Type B pancreatic cell (in vitro differentiated cells): Measurements from ENCODE around the gene SEPTIN3. TPM values are rescaled to one million over a fixed set of nuclear protein-coding genes. Genes with fewer than 3 reads are reported as not detected.

Experiments
- DNase-seq: peaks from one replicate; pipeline ENCODE4 v3.0.0; 2021; ENCODE audit warnings: mixed read lengths; ENCODE audit not compliant: unreplicated experiment; ENCODE audit errors: extremely low spot score
- H3K27ac Mint-ChIP-seq: 2 replicates; pipeline ENCODE4 v1.8.0; 2021; ENCODE audit warnings: mild to moderate bottlenecking, mixed read lengths
- H3K27me3 Mint-ChIP-seq: 2 replicates; pipeline ENCODE4 v1.8.0; 2021; ENCODE audit warnings: mixed read lengths
- H3K36me3 Mint-ChIP-seq: 2 replicates; pipeline ENCODE4 v1.8.0; 2021; ENCODE audit warnings: mixed read lengths
- H3K4me1 Mint-ChIP-seq: one replicate; pipeline ENCODE4 v1.8.0; 2021; ENCODE audit warnings: mixed read lengths; ENCODE audit not compliant: unreplicated experiment
- H3K4me3 Mint-ChIP-seq: 2 replicates; pipeline ENCODE4 v1.8.0; 2021; ENCODE audit warnings: mild to moderate bottlenecking, mixed read lengths
- H3K9me3 Mint-ChIP-seq: 2 replicates; pipeline ENCODE4 v1.8.0; 2021; ENCODE audit warnings: mixed read lengths
- total RNA-seq: library from RNA; stranded (reverse); gene quantifications from 2 replicates; pipeline ENCODE4 v1.2.1, GENCODE V29; 2021; ENCODE audit warnings: low replicate concordance
- TF ChIP-seq, protein P1 (sequence below): fragments of 200-600 bp; sonication (generic); conservative IDR thresholded peaks from 2 replicates; pipeline ENCODE4 v1.5.0; 2021; ENCODE audit warnings: antibody characterized with exemption, mild to moderate bottlenecking

Gene SEPTIN3
- total RNA-seq, 1 donor from 2014 or later, result 16.3 TPM

DNA sequence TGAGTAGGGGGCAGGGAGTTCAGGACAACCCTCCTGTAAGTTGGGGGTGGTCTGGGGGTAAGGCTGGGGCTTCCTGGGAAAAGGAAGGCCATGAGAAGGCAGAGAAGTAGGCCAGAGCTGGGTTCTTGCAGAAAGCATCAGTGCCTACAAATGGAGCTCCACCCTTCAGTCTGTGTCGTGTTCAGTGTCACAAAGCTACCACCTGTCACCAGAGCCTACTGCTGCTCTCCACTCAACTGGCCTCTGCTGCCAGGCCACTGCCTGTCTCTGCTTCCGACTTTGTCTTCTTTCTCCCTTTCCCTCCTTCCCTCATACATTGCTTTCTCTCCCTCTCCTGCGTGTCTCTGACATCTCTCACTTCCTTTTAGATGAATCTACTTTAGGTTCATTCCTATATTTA is 26.0 kb downstream of the SEPTIN3 start:
- peaks cover 7% of the 10 kb centered on the region for H3K36me3 Mint-ChIP-seq
- H3K4me3 Mint-ChIP-seq, result no peak overlapping the region
- no peaks in the 10 kb centered on the region for H3K4me1 Mint-ChIP-seq
- H3K27ac Mint-ChIP-seq, result no peak overlapping the region
- no peak for DNase-seq
- TF ChIP-seq, protein P1, sequence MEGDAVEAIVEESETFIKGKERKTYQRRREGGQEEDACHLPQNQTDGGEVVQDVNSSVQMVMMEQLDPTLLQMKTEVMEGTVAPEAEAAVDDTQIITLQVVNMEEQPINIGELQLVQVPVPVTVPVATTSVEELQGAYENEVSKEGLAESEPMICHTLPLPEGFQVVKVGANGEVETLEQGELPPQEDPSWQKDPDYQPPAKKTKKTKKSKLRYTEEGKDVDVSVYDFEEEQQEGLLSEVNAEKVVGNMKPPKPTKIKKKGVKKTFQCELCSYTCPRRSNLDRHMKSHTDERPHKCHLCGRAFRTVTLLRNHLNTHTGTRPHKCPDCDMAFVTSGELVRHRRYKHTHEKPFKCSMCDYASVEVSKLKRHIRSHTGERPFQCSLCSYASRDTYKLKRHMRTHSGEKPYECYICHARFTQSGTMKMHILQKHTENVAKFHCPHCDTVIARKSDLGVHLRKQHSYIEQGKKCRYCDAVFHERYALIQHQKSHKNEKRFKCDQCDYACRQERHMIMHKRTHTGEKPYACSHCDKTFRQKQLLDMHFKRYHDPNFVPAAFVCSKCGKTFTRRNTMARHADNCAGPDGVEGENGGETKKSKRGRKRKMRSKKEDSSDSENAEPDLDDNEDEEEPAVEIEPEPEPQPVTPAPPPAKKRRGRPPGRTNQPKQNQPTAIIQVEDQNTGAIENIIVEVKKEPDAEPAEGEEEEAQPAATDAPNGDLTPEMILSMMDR, result no peak
- peaks cover 3% of the 10 kb centered on the region for H3K27me3 Mint-ChIP-seq
- peaks cover 4% of the 10 kb centered on the region for H3K9me3 Mint-ChIP-seq

DNA sequence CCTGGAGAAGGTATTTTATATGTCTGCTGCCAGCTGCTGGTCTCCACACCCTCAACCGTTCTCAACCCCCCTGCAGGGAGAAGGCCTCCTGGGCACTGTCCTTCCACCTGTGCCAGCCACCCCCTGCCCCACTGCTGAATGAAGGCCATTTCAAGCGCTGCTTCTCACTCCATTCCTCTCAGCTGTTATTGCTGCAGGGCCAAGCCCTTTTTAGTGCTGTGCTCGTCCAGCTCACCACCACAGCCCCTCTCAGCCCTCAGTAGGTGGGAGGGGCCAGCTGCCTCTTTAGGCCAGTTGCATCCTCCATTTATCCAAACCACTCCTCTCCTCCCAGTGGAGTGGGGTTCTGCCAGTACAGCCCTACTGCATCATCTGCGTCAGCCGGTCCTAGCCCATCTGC is 27.6 kb downstream of the SEPTIN3 start:
- Mint-ChIP-seq H3K9me3 (peaks cover 4% of the 10 kb centered on the region), H3K4me3 (no peak overlapping the region), H3K36me3 (peaks cover 7% of the 10 kb centered on the region), H3K27me3 (peaks cover 9% of the 10 kb centered on the region), H3K4me1 (no peaks in the 10 kb centered on the region), H3K27ac (no peak overlapping the region)
- no peak for DNase-seq
- TF ChIP-seq, protein P1, result no peak

DNA sequence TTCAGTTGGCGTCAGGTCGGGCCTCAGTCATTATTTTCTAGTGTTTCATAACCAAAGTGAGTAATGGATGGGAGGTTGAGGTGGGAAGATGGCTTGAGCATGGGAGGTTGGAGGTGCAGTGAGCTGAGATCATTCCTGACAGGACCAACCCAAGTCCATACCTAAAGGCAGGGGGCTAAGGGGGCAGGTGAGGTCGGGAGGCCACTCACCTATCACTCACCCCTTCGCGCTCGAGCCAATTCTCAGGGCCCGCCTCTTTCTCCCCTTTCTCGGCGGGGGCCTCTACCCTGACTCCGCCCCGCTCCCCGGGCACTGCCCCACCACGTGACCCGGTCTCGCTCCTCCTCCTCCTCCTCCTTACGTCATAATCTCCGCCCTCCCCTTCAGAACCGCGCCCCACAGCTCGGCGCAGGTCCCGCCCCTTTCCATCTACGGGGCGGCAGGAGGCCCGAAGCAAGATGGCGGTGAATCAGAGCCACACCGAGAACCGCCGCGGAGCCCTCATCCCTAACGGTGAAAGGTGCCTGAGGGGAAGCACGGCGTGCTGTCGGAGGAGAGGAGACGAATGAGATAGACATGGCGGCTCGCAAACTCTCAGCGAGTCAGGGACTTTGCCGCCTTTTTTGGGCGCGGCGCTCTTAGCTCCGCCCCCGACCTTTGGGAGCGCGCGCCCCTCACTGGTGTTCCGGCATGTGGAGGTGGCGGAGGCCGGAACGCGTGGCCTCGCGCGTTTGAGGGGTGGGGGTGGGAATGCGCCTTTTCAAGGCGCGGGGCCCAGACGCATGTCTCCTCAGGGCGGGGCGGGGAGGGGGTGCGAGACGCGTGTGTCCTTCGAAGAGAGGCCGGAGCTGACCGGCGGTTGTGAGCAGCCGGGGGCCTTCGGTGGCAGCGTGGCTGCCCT is 29.4 kb downstream of the SEPTIN3 start, which contains the start of gene WBP2NL:
Gene WBP2NL (plus strand): TSS at position 428 of the 901 bp plus-strand sequence. CDS start 31 bp downstream, at position 459.
- peaks cover 7% of the 10 kb centered on the region for H3K36me3 Mint-ChIP-seq
- no peak within 1 kb of the TSS for H3K4me3 Mint-ChIP-seq
- no peak within 1 kb of the TSS for H3K27ac Mint-ChIP-seq
- H3K9me3 Mint-ChIP-seq, result peaks cover 4% of the 10 kb centered on the region
- H3K4me1 Mint-ChIP-seq, result no peaks in the 10 kb centered on the region
- TF ChIP-seq, protein P1, result no peak
- H3K27me3 Mint-ChIP-seq, result peaks cover 16% of the 10 kb centered on the region
- no peak for DNase-seq

DNA sequence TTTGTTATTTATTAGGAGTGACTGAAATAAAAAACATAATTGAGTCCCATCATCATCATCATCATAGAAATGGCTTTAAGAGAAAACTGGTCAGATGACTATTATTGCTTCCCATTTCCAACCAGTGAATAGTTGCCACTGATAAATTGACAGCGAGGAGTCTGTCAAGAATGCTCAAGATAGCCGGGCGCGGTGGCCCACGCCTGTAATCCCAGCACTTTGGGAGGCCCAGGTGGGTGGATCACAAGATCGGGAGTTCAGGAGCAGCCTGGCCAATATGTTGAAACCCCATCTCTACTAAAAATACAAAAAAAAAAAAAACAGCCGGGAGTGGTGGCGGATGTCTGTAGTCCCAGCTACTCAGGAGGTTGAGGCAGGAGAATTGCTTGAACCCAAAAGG is 31.2 kb downstream of the SEPTIN3 start:
- peak; percentile 52 for DNase-seq
- Mint-ChIP-seq H3K9me3 (peaks cover 4% of the 10 kb centered on the region), H3K27ac (no peak overlapping the region), H3K4me3 (no peak overlapping the region), H3K4me1 (no peaks in the 10 kb centered on the region), H3K27me3 (peaks cover 19% of the 10 kb centered on the region), H3K36me3 (peaks cover 7% of the 10 kb centered on the region)
- TF ChIP-seq, protein P1, result no peak

DNA sequence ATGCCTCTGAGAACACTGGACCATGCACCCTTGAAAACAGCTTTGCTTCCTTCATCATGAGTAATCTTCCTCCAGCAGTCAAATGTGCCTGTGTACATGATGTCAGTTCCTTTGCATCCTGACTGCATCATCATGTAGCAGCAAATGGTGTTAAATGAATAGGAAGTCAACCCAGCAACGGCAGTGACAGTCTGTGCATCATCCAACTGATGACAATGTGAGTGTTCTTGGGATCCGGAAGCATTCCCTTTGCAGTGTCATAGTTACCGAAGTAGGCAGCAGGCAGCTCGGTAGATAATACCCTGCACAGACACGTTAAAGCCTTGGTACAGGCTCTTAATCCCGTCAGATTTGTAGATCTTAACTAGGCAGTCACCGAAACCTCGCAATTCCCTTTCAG is 31.9 kb downstream of the SEPTIN3 start:
- peaks cover 19% of the 10 kb centered on the region for H3K27me3 Mint-ChIP-seq
- no peak for DNase-seq
- H3K27ac Mint-ChIP-seq, result no peak overlapping the region
- TF ChIP-seq, protein P1, result no peak
- H3K4me1 Mint-ChIP-seq, result no peaks in the 10 kb centered on the region
- H3K36me3 Mint-ChIP-seq, result peaks cover 7% of the 10 kb centered on the region
- H3K4me3 Mint-ChIP-seq, result no peak overlapping the region
- H3K9me3 Mint-ChIP-seq, result peaks cover 4% of the 10 kb centered on the region
